ENCODE measurements around the gene TECTA.

- TF ChIP-seq CTCF (IDR thresholded peaks at IDR 0.05; ENCODE audit: borderline replicate concordance, extremely low read depth, low read length, poor library complexity, severe bottlenecking): no peak
- peak; percentile 23 for TF ChIP-seq EZH2 (IDR thresholded peaks at IDR 0.05; ENCODE audit: borderline replicate concordance, low read depth, low read length, severe bottlenecking)
These were observed 134.0 kb downstream of the TECTA start for GRCh38 chr11:121235057-121235456.
